Liver (tissue), 3 donors: ENCODE measurements around the gene UGT1A5.
"Not testable (repeated sequence)": the region's sequence is repeated elsewhere in the genome, so short reads cannot be mapped to it uniquely, and the experiment has no call there.

Source experiments
- CTCF ChIP-seq: fragments of 150-350 bp; IDR thresholded peaks from 2 replicates; pipeline ENCODE4 v1.5.1; 2017; ENCODE audit warnings: improper control_type of control experiment, low read depth, low read length; ENCODE audit not compliant: missing input control
- JUND ChIP-seq, 2 donors: IDR thresholded peaks; 2 replicates each; pipeline ENCODE4 v1.6.1; 2016; ENCODE audit warnings: antibody characterized with exemption in 2 of 2
- SP1 ChIP-seq: IDR thresholded peaks from 2 replicates; pipeline ENCODE4 v1.6.1; 2018; ENCODE audit warnings: antibody characterized with exemption, mild to moderate bottlenecking
- donor health status: healthy.
- donor health status: healthy.

DNA sequence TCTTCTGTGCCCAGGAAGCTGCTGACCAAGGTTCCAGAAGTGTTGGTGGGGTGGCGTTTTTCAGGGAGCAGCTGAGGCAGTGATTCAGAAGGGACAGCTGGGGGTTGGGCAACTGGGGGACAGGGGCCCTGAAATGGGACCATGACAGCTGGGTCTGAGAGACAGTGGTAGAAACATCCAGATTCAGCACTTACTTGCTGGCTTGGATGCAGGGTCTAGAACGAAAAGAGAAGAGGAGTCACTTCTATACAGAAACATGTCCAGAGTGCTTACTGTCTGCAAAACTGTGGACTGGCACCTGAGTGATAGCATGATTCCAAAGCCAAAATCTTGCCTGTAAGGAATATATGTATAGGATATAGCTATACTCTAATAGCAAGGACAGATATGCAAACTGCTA is 33.1 kb downstream of the UGT1A5 start:
- not testable (repeated sequence) for TF ChIP-seq CTCF; JUND (IDR thresholded peaks at IDR 0.05); SP1
